HCT116 (cell line): ENCODE data around the gene DMD. TPM values are rescaled to one million over a fixed set of nuclear protein-coding genes. Genes with fewer than 3 reads are reported as not detected.

Experiments
- ATAC-seq: fragments of 200-7000 bp; cut with Tn5 transposase; 2 replicates; pipeline ENCODE4 v1.9.1; 2020; ENCODE audit warnings: mild to moderate bottlenecking, moderate library complexity
- BruUV-seq: library from RNA; stranded (reverse); fragments of 400-500 nt; replicated peaks from 2 replicates; lab custom pipeline; 2021; lab: Mats Ljungman, UMichigan
- CTCF ChIA-PET: fragments of 300-600 bp; sonication (Branson Sonifier 250); formaldehyde crosslinking; loops from one replicate; lab custom pipeline; 2021; ENCODE audit warnings: antibody characterized with exemption; lab: Charles Lee
- POLR2A ChIA-PET: fragments of 300-600, 350-600 bp; sonication (Branson Sonifier 250); formaldehyde crosslinking; loops from one replicate; lab custom pipeline; 2021; ENCODE audit warnings: antibody characterized with exemption; lab: Charles Lee
- RAD21 ChIA-PET, 2 experiments: fragments of 300-600 bp; sonication (Branson Sonifier 250); formaldehyde crosslinking; loops; one replicate each; lab custom pipeline; 2023; ENCODE audit warnings: low total read pairs in 2 of 2; ENCODE audit not compliant: uncharacterized antibody in 2 of 2, unreplicated experiment in 2 of 2, low non-redundant PET in 1 of 2; lab: Charles Lee
- DNase-seq: peaks from one replicate; pipeline ENCODE4 v3.0.0-alpha.2; 2010; ENCODE audit warnings: low read depth, low spot score
- H2AFZ ChIP-seq: fragments of 200-600 bp; shearing (Covaris generic), sonication (generic); 2 replicates; pipeline ENCODE4 v1.6.1; 2017; ENCODE audit warnings: low read depth, mixed run types, mixed read lengths, antibody characterized with exemption, low read length; ENCODE audit not compliant: poor library complexity, severe bottlenecking
- H3K27ac ChIP-seq: 2 replicates; pipeline ENCODE4 v1.5.1; 2012; ENCODE audit warnings: low read depth, low read length
- H3K27me3 ChIP-seq: fragments of 200-600 bp; sonication (generic); 2 replicates; pipeline ENCODE4 v1.6.1; 2016; ENCODE audit warnings: mixed run types, low read length, mixed read lengths; ENCODE audit not compliant: insufficient read depth
- H3K36me3 ChIP-seq, 2 experiments: fragments of 200-500 bp in 1 of 2; fragments of 200-600 bp in 1 of 2; sonication (Bioruptor generic) in 1 of 2; sonication (generic) in 1 of 2; 2 replicates each; pipeline versions ENCODE4 v1.5.1 to v1.6.1; 2014 to 2016; ENCODE audit warnings: low read length in 2 of 2, inconsistent platforms in 1 of 2, mixed read lengths in 1 of 2, mixed run types in 1 of 2; ENCODE audit not compliant: insufficient read depth in 2 of 2, control insufficient read depth in 1 of 2
- H3K4me1 ChIP-seq, 2 experiments: fragments of 200-600 bp in 1 of 2; sonication (generic) in 1 of 2; 2 replicates each; pipeline versions ENCODE4 v1.5.1 to v1.6.1; 2012 to 2017; ENCODE audit warnings: low read length in 2 of 2, inconsistent platforms in 1 of 2, mild to moderate bottlenecking in 1 of 2, mixed read lengths in 1 of 2, mixed run types in 1 of 2, moderate library complexity in 1 of 2; ENCODE audit not compliant: insufficient read depth in 2 of 2, control insufficient read depth in 1 of 2
- H3K4me2 ChIP-seq: fragments of 200-600 bp; sonication (generic); 2 replicates; pipeline ENCODE4 v1.6.1; 2017; ENCODE audit warnings: mixed run types, low read length, mixed read lengths
- H3K4me3 ChIP-seq, 2 experiments: fragments of 200-600 bp in 1 of 2; sonication (generic) in 1 of 2; replicated peaks in 1 of 2; 2 replicates each; pipeline ENCODE4 v1.5.1; 2011 to 2016; ENCODE audit warnings: low read length in 2 of 2, control low read depth in 1 of 2, low read depth in 1 of 2, mild to moderate bottlenecking in 1 of 2, mixed read lengths in 1 of 2, mixed run types in 1 of 2
- H3K79me2 ChIP-seq: fragments of 200-600 bp; sonication (generic); 2 replicates; pipeline ENCODE4 v1.6.1; 2017; ENCODE audit warnings: mild to moderate bottlenecking, mixed run types, low read length, moderate library complexity, mixed read lengths; ENCODE audit not compliant: insufficient read depth
- H3K9ac ChIP-seq: fragments of 200-600 bp; sonication (generic); 2 replicates; pipeline ENCODE4 v1.6.1; 2016; ENCODE audit warnings: low read length, mixed read lengths
- H3K9me2 ChIP-seq: fragments of 200-600 bp; sonication (generic), shearing (Covaris generic); 2 replicates; pipeline ENCODE4 v1.6.1; 2017; ENCODE audit warnings: mixed run types, mild to moderate bottlenecking, moderate library complexity; ENCODE audit not compliant: insufficient read depth
- H3K9me3 ChIP-seq, 2 experiments: fragments of 200-500 bp in 1 of 2; fragments of 200-600 bp in 1 of 2; sonication (Bioruptor generic) in 1 of 2; sonication (generic) in 1 of 2; 2 replicates each; pipeline ENCODE4 v1.6.1; 2014 to 2017; ENCODE audit warnings: low read length in 2 of 2, mixed read lengths in 2 of 2, inconsistent platforms in 1 of 2, low read depth in 1 of 2, mild to moderate bottlenecking in 1 of 2, mixed run types in 1 of 2, moderate library complexity in 1 of 2; ENCODE audit not compliant: control insufficient read depth in 1 of 2, insufficient read depth in 1 of 2
- H4K20me1 ChIP-seq: fragments of 200-600 bp; sonication (generic), shearing (Covaris generic); 2 replicates; pipeline ENCODE4 v1.6.1; 2017; ENCODE audit warnings: mixed run types, mild to moderate bottlenecking, moderate library complexity; ENCODE audit not compliant: insufficient read depth
- ATF3 ChIP-seq: IDR thresholded peaks from 2 replicates; pipeline ENCODE4 v1.6.1; 2012
- CBX3 ChIP-seq: IDR thresholded peaks from 2 replicates; pipeline ENCODE4 v1.6.1; 2012; ENCODE audit warnings: low read depth
- CEBPB ChIP-seq: IDR thresholded peaks from 2 replicates; pipeline ENCODE4 v1.6.1; 2012; ENCODE audit warnings: low read depth
- EGR1 ChIP-seq: IDR thresholded peaks from 2 replicates; pipeline ENCODE4 v1.6.1; 2012; ENCODE audit warnings: low read depth
- ELF1 ChIP-seq: IDR thresholded peaks from 2 replicates; pipeline ENCODE4 v1.6.1; 2012; ENCODE audit warnings: low read depth, borderline replicate concordance
- EZH2 ChIP-seq: fragments of 200-600 bp; sonication (generic); IDR thresholded peaks from 2 replicates; pipeline ENCODE4 v1.6.1; 2017; ENCODE audit warnings: antibody characterized with exemption, mixed run types
- FOSL1 ChIP-seq: IDR thresholded peaks from 2 replicates; pipeline ENCODE4 v1.6.1; 2012; ENCODE audit warnings: low read depth
- JUND ChIP-seq: IDR thresholded peaks from 2 replicates; pipeline ENCODE4 v1.6.1; 2012
- MAX ChIP-seq: IDR thresholded peaks from 2 replicates; pipeline ENCODE4 v1.6.1; 2012
- POLR2A ChIP-seq: IDR thresholded peaks from 2 replicates; pipeline ENCODE4 v1.7.0; 2011; ENCODE audit warnings: borderline replicate concordance; ENCODE audit not compliant: insufficient read depth, insufficient read length; ENCODE audit errors: extremely low read depth
- POLR2AphosphoS5 ChIP-seq: IDR thresholded peaks from 2 replicates; pipeline ENCODE4 v1.6.1; 2011; ENCODE audit warnings: mild to moderate bottlenecking, low read depth, low read length, moderate library complexity
- RAD21 ChIP-seq: IDR thresholded peaks from 2 replicates; pipeline ENCODE4 v1.6.1; 2012; ENCODE audit warnings: low read depth, mild to moderate bottlenecking
- REST ChIP-seq: IDR thresholded peaks from 2 replicates; pipeline ENCODE4 v1.6.1; 2012; ENCODE audit warnings: low read depth
- SIN3A ChIP-seq: IDR thresholded peaks from 2 replicates; pipeline ENCODE4 v1.6.1; 2012; ENCODE audit warnings: low read depth
- SP1 ChIP-seq: IDR thresholded peaks from 2 replicates; pipeline ENCODE4 v1.6.1; 2012; ENCODE audit warnings: low read depth
- TCF7L2 ChIP-seq: IDR thresholded peaks from 2 replicates; pipeline ENCODE4 v1.7.0; 2011; ENCODE audit warnings: borderline replicate concordance, inconsistent platforms; ENCODE audit not compliant: insufficient read depth, insufficient read length; ENCODE audit errors: extremely low read depth
- YY1 ChIP-seq: IDR thresholded peaks from 2 replicates; pipeline ENCODE4 v1.6.1; 2011; ENCODE audit warnings: low read length, low read depth, moderate library complexity, mild to moderate bottlenecking; ENCODE audit not compliant: insufficient replicate concordance; ENCODE audit errors: extremely low read depth
- ZNF274 ChIP-seq: fragments of 200-500 bp; sonication (Bioruptor generic); IDR thresholded peaks from 2 replicates; pipeline ENCODE4 v1.6.1; 2014; ENCODE audit warnings: mild to moderate bottlenecking, low read depth, low read length, inconsistent platforms
- intact Hi-C: fragments of 100-400 bp; cut with micrococcal nuclease; formaldehyde crosslinking; loops from 2 replicates; pipeline ENCODE4 v1.10.0; 2022
- total RNA-seq: library from RNA; stranded (reverse); gene quantifications from one replicate; pipeline ENCODE4 v1.2.1, GENCODE V29; 2021; ENCODE audit not compliant: unreplicated experiment

DMD gene
- total RNA-seq, 1 experiment from 2014 or later = 0.05 TPM

GRCh38 chrX:31320740-31321139, 1890.6 kb downstream of the DMD start:
- intact Hi-C loops = no loop called here
- RAD21 ChIA-PET = no interaction called here
- CTCF ChIA-PET = no interaction called here
- no peak overlapping the region for H3K9ac ChIP-seq
- no peaks in the 10 kb centered on the region for H4K20me1 ChIP-seq
- H3K9me3 ChIP-seq = no peaks in the 10 kb centered on the region
- no TSS peak for BruUV-seq
- H3K27ac ChIP-seq = no peak overlapping the region
- DNase-seq (no peak), ATAC-seq (no peak)
- H3K4me2 ChIP-seq = no peak overlapping the region
- POLR2A ChIA-PET = no interaction called here
- no peaks in the 10 kb centered on the region for H3K79me2 ChIP-seq
- H3K4me3 ChIP-seq = no peak overlapping the region
- H3K4me1 ChIP-seq = no peaks in the 10 kb centered on the region
- H2AFZ ChIP-seq = no peak overlapping the region
- no peaks in the 10 kb centered on the region for H3K36me3 ChIP-seq
- no peaks in the 10 kb centered on the region for H3K27me3 ChIP-seq
- no peaks in the 10 kb centered on the region for H3K9me2 ChIP-seq
- TF ChIP-seq SIN3A (no peak), POLR2AphosphoS5 (no peak), FOSL1 (no peak), ATF3 (no peak), REST (no peak), EZH2 (no peak), MAX (no peak), SP1 (no peak), TCF7L2 (no peak), CEBPB (no peak), JUND (no peak), ELF1 (no peak), EGR1 (no peak), YY1 (no peak), POLR2A (no peak), RAD21 (no peak), ZNF274 (no peak), CBX3 (no peak)
